Glutamatergic neuron (in vitro differentiated cells): ENCODE measurements around the gene VARS1. TPM values are rescaled to one million over a fixed set of nuclear protein-coding genes. Genes with fewer than 3 reads are reported as not detected.

Source experiments
- DNase-seq: peaks from one replicate; pipeline ENCODE4 v3.0.0; 2022
- H3K27ac Mint-ChIP-seq: one replicate; pipeline ENCODE4 v1.8.0; 2020; ENCODE audit warnings: mild to moderate bottlenecking, mixed read lengths, inconsistent platforms; ENCODE audit not compliant: unreplicated experiment
- H3K27me3 Mint-ChIP-seq: one replicate; pipeline ENCODE4 v1.8.0; 2020; ENCODE audit warnings: mild to moderate bottlenecking, moderate library complexity, mixed read lengths, inconsistent platforms; ENCODE audit not compliant: unreplicated experiment
- H3K36me3 Mint-ChIP-seq: one replicate; pipeline ENCODE4 v1.8.0; 2020; ENCODE audit warnings: mild to moderate bottlenecking, mixed read lengths, inconsistent platforms; ENCODE audit not compliant: unreplicated experiment
- H3K4me1 Mint-ChIP-seq: one replicate; pipeline ENCODE4 v1.8.0; 2020; ENCODE audit warnings: mild to moderate bottlenecking, low read depth, mixed read lengths, inconsistent platforms; ENCODE audit not compliant: unreplicated experiment
- H3K4me3 Mint-ChIP-seq: one replicate; pipeline ENCODE4 v1.8.0; 2020; ENCODE audit warnings: mild to moderate bottlenecking, mixed read lengths, inconsistent platforms; ENCODE audit not compliant: unreplicated experiment
- H3K9me3 Mint-ChIP-seq: one replicate; pipeline ENCODE4 v1.8.0; 2020; ENCODE audit warnings: mild to moderate bottlenecking, moderate library complexity, mixed read lengths, inconsistent platforms; ENCODE audit not compliant: unreplicated experiment
- total RNA-seq: library from RNA; stranded (reverse); fragmentation: NEBNext Ultra II Directional; extraction: Animal tissue kit (Norgen Biotek cat#: 25700); gene quantifications from one replicate; pipeline ENCODE4 v1.2.1, GENCODE V29; 2021; ENCODE audit not compliant: unreplicated experiment
- TF ChIP-seq, protein P1 (sequence below): fragments of 200-600 bp; sonication (generic); IDR thresholded peaks from one replicate; pipeline ENCODE4 v1.5.0; 2021; ENCODE audit not compliant: partially characterized antibody, unreplicated experiment

Gene VARS1
- total RNA-seq, 1 donor from 2014 or later = 204 TPM

DNA sequence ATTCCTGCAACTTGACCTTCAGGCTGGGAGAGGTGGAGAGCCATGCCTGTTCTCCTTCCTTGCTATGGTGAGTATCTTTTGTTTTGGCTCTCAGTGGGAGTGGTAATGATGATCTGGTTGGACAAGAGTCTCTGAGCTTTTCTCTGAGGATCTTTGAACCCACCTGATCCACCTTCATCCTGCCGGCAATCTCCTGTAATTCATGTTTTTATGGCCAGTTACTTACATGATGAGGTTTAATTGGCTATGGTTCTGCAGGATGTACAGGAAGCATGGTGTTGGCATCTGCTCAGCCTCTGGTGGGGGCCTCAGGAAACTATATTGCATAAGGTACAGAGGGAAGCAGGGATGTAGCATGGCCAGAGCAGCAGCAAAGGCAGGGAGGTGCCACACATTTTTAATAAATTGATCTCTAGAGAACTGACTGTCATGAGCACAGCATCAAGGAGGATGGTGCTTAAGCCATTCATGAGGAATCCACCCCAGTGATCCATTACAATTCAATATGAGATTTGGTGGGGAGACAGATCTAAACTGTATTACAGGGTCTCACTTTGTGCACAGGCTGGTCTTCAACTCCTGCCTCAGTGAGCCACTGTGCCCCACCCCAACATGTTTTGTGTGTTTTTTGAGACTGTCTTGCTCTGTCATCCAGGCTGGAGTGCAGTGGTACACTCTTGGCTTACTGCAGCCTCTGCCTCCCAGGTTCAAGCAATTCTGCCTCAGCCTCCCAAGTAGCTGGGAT is 42.0 kb upstream of the VARS1 start:
- Mint-ChIP-seq H3K9me3 (peaks cover 11% of the 10 kb centered on the region), H3K36me3 (no peaks in the 10 kb centered on the region), H3K27ac (peak overlapping the region; percentile 80), H3K27me3 (peaks cover 19% of the 10 kb centered on the region), H3K4me3 (peak overlapping the region; percentile 98), H3K4me1 (peaks cover 16% of the 10 kb centered on the region)
- DNase-seq = no peak
- TF ChIP-seq, protein P1, sequence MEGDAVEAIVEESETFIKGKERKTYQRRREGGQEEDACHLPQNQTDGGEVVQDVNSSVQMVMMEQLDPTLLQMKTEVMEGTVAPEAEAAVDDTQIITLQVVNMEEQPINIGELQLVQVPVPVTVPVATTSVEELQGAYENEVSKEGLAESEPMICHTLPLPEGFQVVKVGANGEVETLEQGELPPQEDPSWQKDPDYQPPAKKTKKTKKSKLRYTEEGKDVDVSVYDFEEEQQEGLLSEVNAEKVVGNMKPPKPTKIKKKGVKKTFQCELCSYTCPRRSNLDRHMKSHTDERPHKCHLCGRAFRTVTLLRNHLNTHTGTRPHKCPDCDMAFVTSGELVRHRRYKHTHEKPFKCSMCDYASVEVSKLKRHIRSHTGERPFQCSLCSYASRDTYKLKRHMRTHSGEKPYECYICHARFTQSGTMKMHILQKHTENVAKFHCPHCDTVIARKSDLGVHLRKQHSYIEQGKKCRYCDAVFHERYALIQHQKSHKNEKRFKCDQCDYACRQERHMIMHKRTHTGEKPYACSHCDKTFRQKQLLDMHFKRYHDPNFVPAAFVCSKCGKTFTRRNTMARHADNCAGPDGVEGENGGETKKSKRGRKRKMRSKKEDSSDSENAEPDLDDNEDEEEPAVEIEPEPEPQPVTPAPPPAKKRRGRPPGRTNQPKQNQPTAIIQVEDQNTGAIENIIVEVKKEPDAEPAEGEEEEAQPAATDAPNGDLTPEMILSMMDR = no peak

DNA sequence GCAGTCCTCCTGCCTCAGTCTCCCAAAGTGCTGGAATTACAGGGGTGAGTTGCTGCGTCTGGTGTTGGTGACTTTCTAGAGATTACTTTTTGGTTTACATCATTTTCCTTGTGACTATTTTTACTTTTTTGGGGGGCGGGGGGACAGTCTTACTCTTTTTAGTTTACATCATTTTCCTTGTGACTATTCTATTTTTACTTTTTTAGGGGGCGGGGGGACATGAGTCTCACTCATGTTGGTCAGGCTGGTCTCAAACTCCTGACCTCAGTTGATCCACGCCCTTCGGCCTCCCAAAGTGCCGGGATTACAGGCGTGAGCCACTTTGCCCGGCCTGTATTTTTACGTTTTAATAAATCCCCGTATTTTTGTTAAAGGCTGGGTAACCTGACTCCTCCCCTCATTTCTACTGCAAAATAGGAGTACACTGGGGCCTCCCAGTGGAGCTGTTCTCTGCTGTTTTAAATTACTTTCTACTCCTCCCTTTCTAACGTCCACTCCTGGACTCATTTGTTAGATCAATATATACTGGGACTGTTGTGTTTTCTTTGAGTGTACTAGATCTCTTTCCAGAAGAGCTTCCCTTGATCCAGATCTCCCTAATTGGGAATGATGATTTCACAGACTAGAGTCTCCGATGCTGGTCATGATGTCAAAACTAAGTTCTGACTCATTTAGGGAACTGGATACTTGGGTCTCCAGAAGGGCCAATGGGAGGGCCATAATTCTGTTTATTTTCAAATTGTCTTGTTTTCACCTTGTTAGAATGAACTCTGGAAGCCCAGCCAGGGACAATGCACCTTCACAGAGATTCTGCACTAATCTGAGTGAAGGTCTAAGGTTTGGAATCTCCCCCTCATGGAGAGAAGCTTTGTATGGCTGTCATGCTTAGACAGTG is 41.2 kb upstream of the VARS1 start:
- Mint-ChIP-seq H3K27ac (peak overlapping the region; percentile 80), H3K27me3 (peaks cover 19% of the 10 kb centered on the region), H3K9me3 (peaks cover 11% of the 10 kb centered on the region), H3K4me1 (peaks cover 16% of the 10 kb centered on the region), H3K4me3 (peak overlapping the region; percentile 98), H3K36me3 (no peaks in the 10 kb centered on the region)
- DNase-seq = no peak
- TF ChIP-seq, protein P1 = no peak

DNA sequence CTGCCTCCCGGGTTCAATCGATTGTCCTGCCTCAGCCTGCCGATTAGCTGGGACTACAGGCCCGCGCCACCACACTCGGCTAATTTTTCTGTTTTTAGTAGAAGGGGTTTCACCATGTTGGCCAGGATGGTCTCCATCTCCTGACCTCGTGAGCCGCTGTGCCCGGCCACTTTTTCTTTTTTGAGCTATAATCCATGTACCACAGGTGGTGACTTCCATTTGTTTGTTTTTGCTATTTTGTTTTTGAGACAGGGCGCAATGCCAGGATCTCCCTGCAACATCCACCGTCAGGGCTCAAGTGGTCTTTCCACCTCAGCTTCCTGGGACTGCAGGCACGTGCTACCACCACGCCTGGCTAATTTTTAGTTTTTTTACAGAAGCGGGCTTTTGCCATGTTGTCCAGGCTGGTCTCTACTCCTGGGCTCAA is 40.5 kb upstream of the VARS1 start:
- H3K27ac Mint-ChIP-seq = peak overlapping the region; percentile 80
- peaks cover 16% of the 10 kb centered on the region for H3K4me1 Mint-ChIP-seq
- H3K9me3 Mint-ChIP-seq = peaks cover 11% of the 10 kb centered on the region
- no peaks in the 10 kb centered on the region for H3K36me3 Mint-ChIP-seq
- H3K27me3 Mint-ChIP-seq = peaks cover 16% of the 10 kb centered on the region
- TF ChIP-seq, protein P1 = no peak
- peak overlapping the region; percentile 98 for H3K4me3 Mint-ChIP-seq
- no peak for DNase-seq

DNA sequence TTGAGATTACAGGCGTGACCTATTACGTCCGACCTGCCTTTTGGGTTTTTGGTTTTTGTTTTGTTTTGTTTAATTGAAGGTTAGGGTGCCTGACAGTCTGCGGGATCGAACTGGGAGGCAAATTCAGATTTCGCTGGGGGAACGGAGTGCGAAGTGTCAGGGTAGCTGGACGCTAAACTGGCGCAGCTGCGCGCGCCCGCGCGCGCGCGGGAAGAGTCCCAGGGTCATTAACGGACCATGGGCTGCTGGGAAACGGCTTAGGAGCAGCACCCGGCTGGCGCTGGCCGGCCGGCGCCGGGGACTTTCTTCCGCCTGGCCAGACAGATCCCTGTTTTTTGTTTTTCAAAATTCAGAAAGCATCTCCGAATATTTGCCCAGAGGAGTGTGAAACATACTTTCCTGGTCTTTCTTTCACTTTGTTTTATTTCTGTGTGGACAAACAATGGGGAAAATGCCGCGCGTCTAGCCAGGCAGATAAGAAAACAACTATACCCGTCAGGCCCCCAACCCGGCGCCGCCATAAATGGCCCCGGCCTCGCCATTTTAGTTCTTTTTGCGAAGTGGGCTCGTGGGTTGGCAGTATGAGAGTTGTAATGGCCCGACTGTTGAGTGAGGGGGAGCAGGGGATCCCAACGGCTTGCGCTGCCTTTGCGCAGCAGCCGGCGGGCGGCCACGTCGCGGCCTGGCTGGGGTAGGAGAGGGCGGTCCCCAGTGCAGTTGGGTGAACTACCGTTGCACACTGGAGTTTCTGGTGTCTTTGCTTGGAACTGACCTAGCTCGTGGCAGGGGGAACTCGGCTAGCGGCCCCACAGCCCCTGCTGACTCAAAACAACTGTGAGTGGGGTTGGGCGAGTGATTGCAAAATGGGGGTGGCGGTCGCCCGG is 39.1 kb upstream of the VARS1 start:
- Mint-ChIP-seq H3K4me3 (peak overlapping the region; percentile 98), H3K4me1 (peaks cover 18% of the 10 kb centered on the region), H3K36me3 (no peaks in the 10 kb centered on the region), H3K9me3 (peaks cover 14% of the 10 kb centered on the region), H3K27me3 (peaks cover 18% of the 10 kb centered on the region), H3K27ac (peak overlapping the region; percentile 93)
- peak; percentile 86 for DNase-seq
- TF ChIP-seq, protein P1 = no peak
